ENCODE data around the gene GUCD1.

GUCD1 gene

DNA sequence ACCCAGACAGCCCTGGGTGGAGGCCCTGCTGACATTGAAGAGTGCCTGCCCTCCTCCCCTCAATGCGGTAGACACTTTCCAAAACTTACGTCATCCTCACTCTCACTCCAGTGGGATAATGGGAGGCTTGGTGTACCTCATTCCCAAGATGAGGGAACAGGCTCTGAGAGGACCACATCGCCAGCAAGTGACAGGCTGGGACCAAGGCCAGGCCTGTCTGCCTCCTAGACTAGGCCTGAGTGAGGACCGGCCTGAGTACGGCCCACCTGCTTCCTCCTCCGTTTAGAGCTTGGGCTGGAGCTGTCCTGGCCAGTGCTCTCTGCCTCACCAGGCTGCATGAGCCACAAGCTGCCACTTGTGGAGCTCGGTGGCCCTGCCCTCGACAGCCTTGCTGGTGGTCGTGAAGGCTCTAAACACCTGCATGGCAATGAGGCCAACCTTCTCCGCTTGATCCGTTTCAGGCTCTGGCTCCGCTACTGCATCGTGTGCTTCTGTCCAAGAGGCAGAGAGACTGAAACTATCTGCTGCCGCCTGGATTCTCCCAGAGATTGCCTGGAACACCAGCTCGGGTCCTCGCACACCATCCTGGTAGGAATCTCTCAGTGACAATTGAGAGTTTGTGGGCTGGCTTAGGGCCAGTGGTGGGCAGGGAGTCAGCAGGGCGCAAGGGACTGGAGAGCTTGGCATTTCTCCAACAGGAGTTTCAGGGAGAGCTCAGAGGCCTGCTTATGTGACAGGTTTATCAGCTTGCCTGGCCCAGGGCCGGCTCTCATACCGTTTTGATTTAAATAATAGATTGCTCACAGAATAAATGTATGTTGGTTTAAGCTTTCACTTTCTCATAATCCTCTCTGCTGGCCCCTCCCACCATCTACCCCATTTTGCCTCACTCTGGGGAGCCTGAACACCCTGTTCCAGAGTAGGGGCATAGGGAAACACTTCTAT lies 28.6 kb upstream of the GUCD1 start:
- H3K27ac Mint-ChIP-seq, result no peak overlapping the region
- no peak overlapping the region for H3K4me3 Mint-ChIP-seq
- H3K4me1 Mint-ChIP-seq (ENCODE audit: low read depth), result no peaks in the 10 kb centered on the region
- no peaks in the 10 kb centered on the region for H3K36me3 Mint-ChIP-seq
- no peaks in the 10 kb centered on the region for H3K27me3 Mint-ChIP-seq
- no peaks in the 10 kb centered on the region for H3K9me3 Mint-ChIP-seq (ENCODE audit: low read depth)

DNA sequence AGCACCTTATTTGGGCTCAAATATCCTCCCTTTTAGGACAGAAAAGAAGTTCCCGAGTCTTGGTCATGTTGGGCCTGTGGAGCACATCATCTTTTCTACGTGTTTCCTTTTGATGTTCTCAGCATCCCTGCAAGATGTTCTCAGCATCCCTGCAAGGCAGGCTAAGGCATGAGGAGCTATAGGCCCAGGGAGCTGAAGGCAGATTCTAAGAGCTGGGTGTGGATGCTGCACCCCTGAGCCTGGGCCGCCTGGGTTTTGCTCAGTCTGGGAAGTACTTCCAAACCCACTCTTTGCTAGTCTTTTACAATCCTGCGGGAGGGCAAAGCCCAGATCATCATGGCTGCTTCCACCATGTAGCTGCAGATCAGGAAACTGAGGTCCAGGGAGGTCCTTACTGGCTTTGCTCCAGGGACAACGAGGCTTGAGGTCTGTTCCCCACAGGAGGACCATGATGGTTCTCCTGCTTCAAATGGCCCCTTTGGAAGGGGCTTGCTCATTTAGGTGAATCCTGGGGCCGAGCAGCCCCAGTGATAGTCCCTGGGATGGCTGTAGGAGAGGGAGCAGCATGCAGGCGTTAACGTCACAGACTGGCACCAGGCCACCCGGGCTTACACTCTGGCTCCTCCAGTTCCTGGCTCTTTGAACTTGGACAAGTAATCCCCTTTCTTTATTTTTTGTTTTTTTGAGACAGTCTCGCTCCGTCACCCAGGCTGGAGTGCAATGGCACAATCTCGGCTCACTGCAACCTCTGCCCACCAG lies 27.3 kb upstream of the GUCD1 start:
- H3K4me3 Mint-ChIP-seq, result no peak overlapping the region
- no peaks in the 10 kb centered on the region for H3K36me3 Mint-ChIP-seq
- no peak overlapping the region for H3K27ac Mint-ChIP-seq
- no peaks in the 10 kb centered on the region for H3K9me3 Mint-ChIP-seq (ENCODE audit: low read depth)
- H3K27me3 Mint-ChIP-seq, result no peaks in the 10 kb centered on the region
- no peaks in the 10 kb centered on the region for H3K4me1 Mint-ChIP-seq (ENCODE audit: low read depth)

DNA sequence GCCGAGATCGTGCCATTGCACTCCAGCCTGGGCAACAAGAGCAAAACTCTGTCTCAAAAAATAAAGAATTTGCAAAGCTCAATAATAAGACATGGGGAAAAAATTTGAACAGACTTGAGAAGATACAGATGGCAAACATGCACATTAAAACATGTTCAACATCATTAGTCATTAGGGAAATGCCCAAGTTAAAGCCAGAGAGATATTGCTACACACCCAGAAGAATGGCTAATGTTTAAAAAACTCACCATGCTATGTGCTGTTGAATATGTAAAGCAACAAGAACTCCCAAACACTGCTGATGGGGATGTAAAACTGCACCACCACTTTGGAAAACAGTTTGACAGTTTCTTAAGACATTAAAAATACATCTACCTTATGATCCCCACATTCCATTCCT lies 25.3 kb upstream of the GUCD1 start:
- Mint-ChIP-seq H3K27me3 (no peaks in the 10 kb centered on the region), H3K4me1 (ENCODE audit: low read depth) (no peaks in the 10 kb centered on the region), H3K4me3 (no peak overlapping the region), H3K27ac (no peak overlapping the region), H3K9me3 (ENCODE audit: low read depth) (no peaks in the 10 kb centered on the region), H3K36me3 (no peaks in the 10 kb centered on the region)

DNA sequence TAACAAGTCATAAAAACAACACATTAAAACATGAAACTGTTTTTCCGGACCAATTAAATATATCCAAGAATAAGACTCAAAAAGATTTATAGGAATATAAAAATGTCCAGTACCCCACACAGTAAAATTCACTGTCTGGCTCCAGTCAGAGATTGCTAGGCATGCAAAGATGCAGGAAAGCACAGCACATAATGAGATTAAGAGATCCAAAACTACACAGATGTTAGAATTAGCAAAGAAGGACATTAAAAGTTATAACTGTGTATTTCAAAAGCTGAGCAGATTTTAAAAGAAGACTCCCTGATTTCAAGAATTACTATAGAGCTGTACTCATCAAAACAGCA lies 24.3 kb upstream of the GUCD1 start:
- Mint-ChIP-seq H3K9me3 (ENCODE audit: low read depth) (no peaks in the 10 kb centered on the region), H3K27me3 (no peaks in the 10 kb centered on the region)

DNA sequence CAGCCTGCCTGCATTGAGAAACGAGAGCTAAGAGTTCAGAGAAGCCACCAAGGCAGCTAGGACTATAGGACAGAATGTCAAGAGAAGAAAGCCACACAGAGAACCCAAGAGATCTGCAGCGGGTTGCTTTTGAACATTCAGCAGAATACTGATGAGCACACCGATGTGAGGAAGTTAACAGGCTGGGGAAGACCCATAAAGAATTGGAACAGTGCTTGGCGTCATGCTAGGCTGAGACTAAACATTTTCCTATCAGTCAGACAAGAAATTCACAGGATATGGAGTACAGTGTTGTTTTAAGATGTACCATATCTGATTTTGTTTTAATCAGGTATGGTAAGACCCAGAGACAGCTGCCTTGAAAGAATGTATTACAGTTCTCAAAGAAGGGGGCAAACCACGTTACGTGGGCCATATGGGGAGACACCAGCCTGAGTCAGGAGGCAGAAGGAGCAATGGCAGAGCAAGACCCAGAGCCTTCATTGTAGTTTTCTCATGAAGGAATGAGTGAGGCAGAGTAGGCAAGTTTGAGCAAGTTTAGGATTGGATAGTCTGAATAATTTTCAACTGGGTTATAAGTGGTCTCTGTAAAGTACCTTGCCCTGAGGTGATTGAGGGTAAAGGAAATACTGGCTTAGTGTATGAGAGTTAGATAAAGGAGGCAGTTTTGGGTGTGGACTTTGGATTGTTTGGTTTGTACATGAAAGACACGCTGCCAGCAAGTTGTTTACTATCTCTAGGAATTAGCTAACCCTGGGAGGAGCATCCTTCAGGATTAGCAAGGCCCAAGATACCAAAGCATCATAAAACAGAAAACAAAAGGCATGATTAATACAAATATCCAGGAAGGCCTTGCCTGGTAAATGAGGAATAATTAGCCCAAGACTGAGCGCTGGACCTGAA lies 23.7 kb upstream of the GUCD1 start:
- no peak overlapping the region for H3K4me3 Mint-ChIP-seq
- H3K27me3 Mint-ChIP-seq, result no peaks in the 10 kb centered on the region
- H3K9me3 Mint-ChIP-seq (ENCODE audit: low read depth), result no peaks in the 10 kb centered on the region
- H3K27ac Mint-ChIP-seq, result peak overlapping the region; percentile 65
- no peaks in the 10 kb centered on the region for H3K36me3 Mint-ChIP-seq
- H3K4me1 Mint-ChIP-seq (ENCODE audit: low read depth), result no peaks in the 10 kb centered on the region

More for the DNA sequence above, 24.3 kb upstream of the GUCD1 start:
- H3K4me3 Mint-ChIP-seq, result no peak overlapping the region
- H3K4me1 Mint-ChIP-seq (ENCODE audit: low read depth), result no peaks in the 10 kb centered on the region
- no peaks in the 10 kb centered on the region for H3K36me3 Mint-ChIP-seq
- no peak overlapping the region for H3K27ac Mint-ChIP-seq

DNA sequence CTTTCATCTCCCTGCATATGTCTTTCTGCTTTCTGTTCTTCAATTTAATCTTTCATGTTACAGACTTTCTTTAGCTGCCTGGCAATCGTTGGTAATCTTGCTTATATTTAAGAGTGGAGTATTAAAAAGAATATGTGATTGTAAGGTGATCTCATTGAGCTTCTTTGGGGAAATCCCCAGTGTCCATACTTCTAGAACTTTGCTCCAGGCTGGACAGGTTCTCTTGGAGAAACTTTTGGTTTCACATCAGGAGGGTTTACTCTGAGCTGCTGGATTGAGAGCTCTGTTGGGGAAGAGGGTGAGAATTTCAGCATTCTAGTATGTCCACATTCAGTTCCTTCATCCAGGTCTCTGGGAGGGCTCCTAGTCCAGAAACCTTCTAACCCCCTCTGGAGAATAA lies 21.8 kb upstream of the GUCD1 start:
- Mint-ChIP-seq H3K9me3 (ENCODE audit: low read depth) (no peaks in the 10 kb centered on the region), H3K27me3 (no peaks in the 10 kb centered on the region), H3K4me1 (ENCODE audit: low read depth) (no peaks in the 10 kb centered on the region), H3K36me3 (peaks cover 1% of the 10 kb centered on the region), H3K27ac (peak overlapping the region; percentile 66), H3K4me3 (no peak overlapping the region)

DNA sequence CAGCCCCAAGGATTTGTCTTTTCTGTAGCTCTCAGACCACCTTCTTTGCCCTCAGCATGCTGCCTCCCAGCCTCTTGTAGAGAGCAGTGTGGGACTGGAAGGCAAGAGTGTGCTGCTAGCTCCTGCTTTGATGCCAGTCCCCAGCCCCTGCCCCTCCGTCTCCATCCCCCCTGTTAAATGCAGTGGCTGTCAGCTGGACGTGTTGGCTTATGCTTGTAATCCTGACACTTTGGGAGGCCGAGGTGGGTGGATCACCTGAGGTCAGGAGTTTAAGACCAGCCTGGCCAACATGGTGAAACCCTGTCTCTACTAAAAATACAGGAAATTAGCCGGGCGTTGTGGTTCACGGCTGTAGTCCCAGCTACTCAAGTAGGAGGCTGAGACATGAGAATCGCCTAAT lies 16.3 kb upstream of the GUCD1 start:
- Mint-ChIP-seq H3K4me1 (ENCODE audit: low read depth) (peaks cover 4% of the 10 kb centered on the region), H3K27me3 (no peaks in the 10 kb centered on the region), H3K9me3 (ENCODE audit: low read depth) (no peaks in the 10 kb centered on the region), H3K4me3 (no peak overlapping the region), H3K36me3 (peaks cover 2% of the 10 kb centered on the region), H3K27ac (no peak overlapping the region)

DNA sequence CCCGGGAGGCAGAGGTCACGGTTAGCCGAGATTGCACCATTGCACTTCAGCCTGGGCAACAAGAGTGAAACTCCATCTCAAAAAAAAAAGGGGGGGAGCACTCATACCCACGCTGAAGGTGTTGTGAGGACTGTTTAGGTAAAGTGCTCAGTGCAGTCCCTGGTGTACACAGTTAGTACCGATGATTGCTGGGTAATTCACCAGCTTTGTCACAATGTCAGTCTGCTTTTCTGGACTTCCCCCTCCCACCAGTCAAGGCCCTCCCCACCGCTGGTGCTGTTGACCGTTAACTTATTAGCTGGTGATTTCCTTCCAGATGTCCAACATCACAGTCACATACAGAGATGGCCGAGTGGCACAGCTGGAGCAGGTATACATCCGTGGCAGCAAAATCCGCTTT lies 12.7 kb upstream of the GUCD1 start:
- Mint-ChIP-seq H3K4me3 (no peak overlapping the region), H3K4me1 (ENCODE audit: low read depth) (peaks cover 34% of the 10 kb centered on the region), H3K27ac (no peak overlapping the region), H3K9me3 (ENCODE audit: low read depth) (no peaks in the 10 kb centered on the region), H3K27me3 (no peaks in the 10 kb centered on the region), H3K36me3 (peaks cover 2% of the 10 kb centered on the region)

DNA sequence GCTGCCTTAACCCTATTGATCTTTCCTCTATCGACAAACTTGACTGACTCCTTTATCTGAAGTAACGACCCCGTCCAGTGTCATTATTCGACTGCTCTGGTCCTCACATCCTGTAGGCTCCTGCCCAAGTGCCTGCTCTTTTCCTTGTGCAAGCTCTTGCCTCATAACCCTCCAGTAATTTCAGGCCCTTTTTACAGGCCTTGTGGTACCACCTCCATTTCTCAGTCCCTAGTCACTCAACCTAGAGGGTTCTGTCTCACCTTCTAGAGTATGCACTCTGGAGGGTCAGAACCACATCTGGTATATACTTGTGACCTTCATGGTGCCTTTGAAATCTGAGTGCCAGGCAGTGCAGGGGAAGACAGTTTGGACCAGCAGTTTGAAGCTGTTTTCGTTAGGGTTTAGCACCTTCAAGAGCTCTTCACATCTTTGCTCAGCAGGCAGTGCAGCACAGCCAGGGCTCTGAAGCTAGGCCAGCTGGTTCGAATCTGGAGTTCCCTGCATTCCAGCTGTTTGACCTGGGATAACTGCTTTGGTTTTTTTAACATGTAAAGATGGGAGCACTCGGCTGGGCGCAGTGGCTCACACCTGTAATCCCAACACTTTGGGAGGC lies 12.1 kb upstream of the GUCD1 start:
- no peak overlapping the region for H3K27ac Mint-ChIP-seq
- H3K4me3 Mint-ChIP-seq, result no peak overlapping the region
- H3K27me3 Mint-ChIP-seq, result no peaks in the 10 kb centered on the region
- H3K4me1 Mint-ChIP-seq (ENCODE audit: low read depth), result peaks cover 36% of the 10 kb centered on the region
- no peaks in the 10 kb centered on the region for H3K9me3 Mint-ChIP-seq (ENCODE audit: low read depth)
- peaks cover 2% of the 10 kb centered on the region for H3K36me3 Mint-ChIP-seq

DNA sequence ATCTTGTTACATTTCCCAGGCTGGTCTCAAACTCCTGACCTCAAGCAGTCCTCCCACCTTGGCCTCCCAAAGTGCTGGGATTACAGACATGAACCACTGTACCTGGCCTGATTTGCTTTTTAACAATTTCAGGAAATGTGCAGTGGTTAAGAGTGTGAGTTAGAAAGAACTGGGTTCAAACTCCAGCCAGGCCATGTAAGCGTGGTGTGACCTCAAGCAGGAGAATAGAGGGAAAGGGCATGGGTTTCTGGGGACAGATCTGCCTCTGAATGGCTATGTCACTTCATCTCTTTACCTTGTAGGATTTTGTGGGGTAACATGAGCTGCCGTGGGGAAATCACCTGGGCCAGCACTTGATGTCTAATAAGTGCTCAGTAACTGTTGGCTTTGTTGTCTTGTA lies 10.1 kb upstream of the GUCD1 start:
- no peaks in the 10 kb centered on the region for H3K27me3 Mint-ChIP-seq
- peaks cover 46% of the 10 kb centered on the region for H3K4me1 Mint-ChIP-seq (ENCODE audit: low read depth)
- no peak overlapping the region for H3K27ac Mint-ChIP-seq
- no peak overlapping the region for H3K4me3 Mint-ChIP-seq
- peaks cover 2% of the 10 kb centered on the region for H3K36me3 Mint-ChIP-seq
- H3K9me3 Mint-ChIP-seq (ENCODE audit: low read depth), result no peaks in the 10 kb centered on the region

DNA sequence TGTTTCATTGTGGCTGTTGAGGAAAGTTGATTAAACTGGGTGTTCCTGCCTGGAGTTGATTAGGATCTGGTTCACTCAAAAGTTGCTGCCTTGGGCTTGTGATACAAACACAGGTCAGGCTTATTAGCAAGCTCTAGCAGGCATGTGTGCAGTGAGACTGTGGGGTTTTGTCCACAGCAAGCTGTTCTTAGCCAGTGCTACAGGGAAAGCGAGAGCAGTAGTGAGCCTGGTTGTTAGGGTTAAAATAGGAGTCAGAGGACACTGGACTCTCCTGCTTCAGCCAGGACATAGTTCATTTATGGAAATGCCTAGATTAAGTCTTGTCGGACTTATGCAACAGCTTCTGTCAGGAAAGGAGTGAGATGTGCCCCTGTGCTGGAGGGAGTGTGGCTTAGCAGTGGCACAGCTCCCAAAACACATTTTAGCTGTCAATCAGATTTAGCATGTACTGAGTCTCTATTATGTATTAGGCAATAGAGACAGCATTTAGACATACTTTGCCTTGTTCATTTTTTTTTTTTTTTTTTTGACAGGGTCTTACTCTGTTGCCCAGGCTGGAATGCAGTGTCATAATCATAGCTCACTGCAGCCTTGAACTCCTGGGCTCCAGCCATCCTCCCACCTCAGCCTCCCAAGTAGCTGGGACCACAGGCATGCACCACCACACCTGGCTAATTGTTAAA lies 9.6 kb upstream of the GUCD1 start:
- Mint-ChIP-seq H3K27me3 (no peaks in the 10 kb centered on the region), H3K9me3 (ENCODE audit: low read depth) (no peaks in the 10 kb centered on the region), H3K4me1 (ENCODE audit: low read depth) (peaks cover 48% of the 10 kb centered on the region), H3K36me3 (peaks cover 2% of the 10 kb centered on the region), H3K4me3 (peak overlapping the region; percentile 51), H3K27ac (peak overlapping the region; percentile 86)

DNA sequence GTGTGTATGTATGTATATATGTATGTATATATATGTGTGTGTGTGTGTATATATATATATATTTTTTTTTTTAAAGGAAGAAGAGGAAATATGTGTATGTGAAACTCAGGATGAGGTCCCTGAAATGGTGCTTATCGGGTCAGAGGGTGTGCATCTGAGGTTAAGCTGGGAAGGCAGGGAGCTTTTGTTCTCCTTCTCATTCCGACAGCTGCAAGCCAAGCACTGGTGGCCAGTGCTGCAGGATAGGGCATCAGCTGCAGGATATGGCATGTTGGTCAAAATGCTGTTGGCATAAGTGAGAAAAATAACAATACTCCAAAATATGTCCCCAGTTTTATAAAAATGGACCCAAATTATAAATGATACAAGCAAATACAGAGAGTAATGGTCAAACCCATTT lies 8.3 kb upstream of the GUCD1 start:
- Mint-ChIP-seq H3K9me3 (ENCODE audit: low read depth) (no peaks in the 10 kb centered on the region), H3K27me3 (no peaks in the 10 kb centered on the region), H3K36me3 (peaks cover 2% of the 10 kb centered on the region), H3K4me1 (ENCODE audit: low read depth) (peaks cover 61% of the 10 kb centered on the region), H3K4me3 (no peak overlapping the region), H3K27ac (no peak overlapping the region)

DNA sequence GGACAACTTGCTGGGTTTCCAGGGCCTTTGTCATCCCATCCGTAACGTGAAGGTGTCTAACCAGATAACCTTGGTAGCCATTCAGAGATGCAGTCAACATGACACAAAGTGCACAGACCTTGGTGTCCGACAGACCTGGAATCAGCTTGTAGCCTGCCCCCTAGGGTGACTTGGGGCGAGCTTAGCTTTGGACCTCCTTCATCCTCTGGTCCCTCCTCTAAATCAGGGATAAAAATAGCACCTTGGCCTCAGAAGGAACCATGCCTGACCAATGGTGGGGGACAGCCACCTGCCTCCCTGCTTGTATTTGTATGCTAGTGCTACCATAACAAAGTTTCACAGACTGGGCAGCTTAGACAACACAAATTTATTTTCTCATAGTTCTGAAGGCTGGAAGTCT lies 4.5 kb upstream of the GUCD1 start:
- H3K9me3 Mint-ChIP-seq (ENCODE audit: low read depth), result no peaks in the 10 kb centered on the region
- H3K4me3 Mint-ChIP-seq, result peak overlapping the region; percentile 95
- no peak overlapping the region for H3K27ac Mint-ChIP-seq
- peaks cover 60% of the 10 kb centered on the region for H3K4me1 Mint-ChIP-seq (ENCODE audit: low read depth)
- peaks cover 2% of the 10 kb centered on the region for H3K36me3 Mint-ChIP-seq
- H3K27me3 Mint-ChIP-seq, result no peaks in the 10 kb centered on the region
